Measurements from ENCODE around the gene PROCR. TPM values are rescaled to one million over a fixed set of nuclear protein-coding genes. Genes with fewer than 3 reads are reported as not detected.

The PROCR gene
- total RNA-seq, 2 experiments from 2014 or later = not detected

- no peaks in the 10 kb centered on the region for H3K4me1 ChIP-seq (ENCODE audit: insufficient read depth, low read length, poor library complexity, severe bottlenecking)
- ChIA-PET POLR2A (no interaction called here), CTCF (ENCODE audit: unreplicated experiment) (no interaction called here)
- no peaks in the 10 kb centered on the region for H3K9me3 ChIP-seq (ENCODE audit: low read length)
- no peaks in the 10 kb centered on the region for H3K79me2 ChIP-seq (ENCODE audit: insufficient read depth, low read depth, low read length)
- no peaks in the 10 kb centered on the region for H3K9me2 ChIP-seq (ENCODE audit: insufficient read depth, low read length)
- no TSS peak for BruUV-seq (replicated peaks)
- H2AFZ ChIP-seq (ENCODE audit: low read length) = no peak overlapping the region
- no peak overlapping the region for H3K4me3 ChIP-seq (ENCODE audit: low read depth, low read length, poor library complexity, severe bottlenecking)
- H4K20me1 ChIP-seq (ENCODE audit: insufficient read depth, low read length) = no peaks in the 10 kb centered on the region
- H3K4me2 ChIP-seq (ENCODE audit: low read length) = no peak overlapping the region
- H3K27ac ChIP-seq (ENCODE audit: low read depth, low read length, poor library complexity, severe bottlenecking) = no peak overlapping the region
- H3K36me3 ChIP-seq (ENCODE audit: insufficient read depth, low read length) = peaks cover 53% of the 10 kb centered on the region
- TF ChIP-seq CTCF (conservative IDR thresholded peaks at IDR 0.05; ENCODE audit: low read length) (no peak), EZH2phosphoT487 (IDR thresholded peaks at IDR 0.05; ENCODE audit: borderline replicate concordance, low read depth, low read length) (no peak)
- intact Hi-C loops (cut with micrococcal nuclease; ENCODE audit: unreplicated experiment) = no loop called here
- DNase-seq (ENCODE audit: low spot score) = no peak
Measured at GRCh38 chr20:35125753-35126152, 46.1 kb upstream of the PROCR start.

GRCh38 chr20:35129647-35130069 lies 42.2 kb upstream of the PROCR start:
- H3K9me3 ChIP-seq (ENCODE audit: low read length) = no peaks in the 10 kb centered on the region
- no peak overlapping the region for H3K4me2 ChIP-seq (ENCODE audit: low read length)
- H4K20me1 ChIP-seq (ENCODE audit: insufficient read depth, low read length) = no peaks in the 10 kb centered on the region
- no peak for DNase-seq (ENCODE audit: low spot score)
- BruUV-seq (replicated peaks) = no TSS peak
- no peak overlapping the region for H3K4me3 ChIP-seq (ENCODE audit: low read depth, low read length, poor library complexity, severe bottlenecking)
- intact Hi-C loops (cut with micrococcal nuclease; ENCODE audit: unreplicated experiment) = no loop called here
- CTCF ChIA-PET (ENCODE audit: unreplicated experiment) = no interaction called here
- H3K79me2 ChIP-seq (ENCODE audit: insufficient read depth, low read depth, low read length) = no peaks in the 10 kb centered on the region
- TF ChIP-seq CTCF (conservative IDR thresholded peaks at IDR 0.05; ENCODE audit: low read length) = no peak
- no peak for TF ChIP-seq EZH2phosphoT487 (IDR thresholded peaks at IDR 0.05; ENCODE audit: borderline replicate concordance, low read depth, low read length)
- H3K9me2 ChIP-seq (ENCODE audit: insufficient read depth, low read length) = no peaks in the 10 kb centered on the region
- POLR2A ChIA-PET = no interaction called here
- no peak overlapping the region for H2AFZ ChIP-seq (ENCODE audit: low read length)
- no peak overlapping the region for H3K27ac ChIP-seq (ENCODE audit: low read depth, low read length, poor library complexity, severe bottlenecking)
- peaks cover 39% of the 10 kb centered on the region for H3K36me3 ChIP-seq (ENCODE audit: insufficient read depth, low read length)
- no peaks in the 10 kb centered on the region for H3K4me1 ChIP-seq (ENCODE audit: insufficient read depth, low read length, poor library complexity, severe bottlenecking)

GRCh38 chr20:35131934-35132333 lies 39.9 kb upstream of the PROCR start:
- BruUV-seq (replicated peaks) = no TSS peak
- Histone ChIP-seq H3K27ac (ENCODE audit: low read depth, low read length, poor library complexity, severe bottlenecking) (no peak overlapping the region), H2AFZ (ENCODE audit: low read length) (no peak overlapping the region), H3K9me3 (ENCODE audit: low read length) (no peaks in the 10 kb centered on the region), H3K4me1 (ENCODE audit: insufficient read depth, low read length, poor library complexity, severe bottlenecking) (no peaks in the 10 kb centered on the region), H3K79me2 (ENCODE audit: insufficient read depth, low read depth, low read length) (no peaks in the 10 kb centered on the region), H3K9me2 (ENCODE audit: insufficient read depth, low read length) (no peaks in the 10 kb centered on the region), H3K4me3 (ENCODE audit: low read depth, low read length, poor library complexity, severe bottlenecking) (no peak overlapping the region), H3K4me2 (ENCODE audit: low read length) (no peak overlapping the region), H3K36me3 (ENCODE audit: insufficient read depth, low read length) (peaks cover 35% of the 10 kb centered on the region), H4K20me1 (ENCODE audit: insufficient read depth, low read length) (no peaks in the 10 kb centered on the region)
- TF ChIP-seq CTCF (conservative IDR thresholded peaks at IDR 0.05; ENCODE audit: low read length) = no peak
- no peak for TF ChIP-seq EZH2phosphoT487 (IDR thresholded peaks at IDR 0.05; ENCODE audit: borderline replicate concordance, low read depth, low read length)
- intact Hi-C loops (cut with micrococcal nuclease; ENCODE audit: unreplicated experiment) = no loop called here
- ChIA-PET POLR2A (no interaction called here), CTCF (ENCODE audit: unreplicated experiment) (no interaction called here)
- DNase-seq (ENCODE audit: low spot score) = no peak
